Measurements from ENCODE around the gene CHCHD2. TPM values are rescaled to one million over a fixed set of nuclear protein-coding genes. Genes with fewer than 3 reads are reported as not detected.
A peak's percentile ranks its signal among the peaks of the same experiment; 100 is the strongest.

Gene CHCHD2
- total and polyA plus RNA-seq, 9 of the 15 experiments (the other 6 are each of a cell fraction or from before 2014, with no cell fraction given): 145 to 1,044 (median 648) TPM

DNA sequence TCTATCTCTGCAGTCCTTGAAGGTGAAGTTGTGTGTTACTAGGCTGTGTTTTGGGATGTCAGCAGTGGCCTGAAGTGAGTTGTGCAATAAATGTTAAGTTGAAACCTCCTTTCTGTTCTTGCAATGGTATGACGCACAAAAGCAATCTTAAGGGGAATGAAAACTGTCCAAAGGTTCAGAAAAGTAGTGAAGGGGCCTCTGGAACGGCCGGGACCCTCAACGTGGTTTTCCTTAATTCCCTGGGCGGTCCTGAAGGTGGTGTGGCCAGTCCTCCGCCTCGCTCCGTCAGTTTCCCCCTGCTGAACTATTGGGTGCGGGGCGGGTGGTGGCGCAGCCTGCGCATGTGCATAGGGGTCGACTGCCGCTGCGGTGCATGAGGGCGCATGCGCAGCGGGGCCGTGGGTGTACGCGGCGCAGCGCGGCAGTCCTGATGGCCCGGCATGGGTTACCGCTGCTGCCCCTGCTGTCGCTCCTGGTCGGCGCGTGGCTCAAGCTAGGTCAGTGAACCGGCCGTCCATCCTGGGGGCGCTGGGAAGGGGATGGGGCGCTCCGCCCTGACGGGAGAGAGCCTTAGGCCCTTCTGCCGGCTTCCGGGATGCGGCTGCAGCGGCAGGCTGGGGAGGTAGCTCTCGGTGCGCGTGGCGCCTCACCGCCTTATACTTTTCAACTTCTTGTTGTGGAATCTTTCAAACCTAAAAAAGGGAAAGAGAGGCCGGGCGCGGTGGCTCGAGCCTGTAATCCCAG is 42.2 kb downstream of the CHCHD2 start, which contains the start of gene SUMF2 (continued):
- TF ChIP-seq, protein P1, sequence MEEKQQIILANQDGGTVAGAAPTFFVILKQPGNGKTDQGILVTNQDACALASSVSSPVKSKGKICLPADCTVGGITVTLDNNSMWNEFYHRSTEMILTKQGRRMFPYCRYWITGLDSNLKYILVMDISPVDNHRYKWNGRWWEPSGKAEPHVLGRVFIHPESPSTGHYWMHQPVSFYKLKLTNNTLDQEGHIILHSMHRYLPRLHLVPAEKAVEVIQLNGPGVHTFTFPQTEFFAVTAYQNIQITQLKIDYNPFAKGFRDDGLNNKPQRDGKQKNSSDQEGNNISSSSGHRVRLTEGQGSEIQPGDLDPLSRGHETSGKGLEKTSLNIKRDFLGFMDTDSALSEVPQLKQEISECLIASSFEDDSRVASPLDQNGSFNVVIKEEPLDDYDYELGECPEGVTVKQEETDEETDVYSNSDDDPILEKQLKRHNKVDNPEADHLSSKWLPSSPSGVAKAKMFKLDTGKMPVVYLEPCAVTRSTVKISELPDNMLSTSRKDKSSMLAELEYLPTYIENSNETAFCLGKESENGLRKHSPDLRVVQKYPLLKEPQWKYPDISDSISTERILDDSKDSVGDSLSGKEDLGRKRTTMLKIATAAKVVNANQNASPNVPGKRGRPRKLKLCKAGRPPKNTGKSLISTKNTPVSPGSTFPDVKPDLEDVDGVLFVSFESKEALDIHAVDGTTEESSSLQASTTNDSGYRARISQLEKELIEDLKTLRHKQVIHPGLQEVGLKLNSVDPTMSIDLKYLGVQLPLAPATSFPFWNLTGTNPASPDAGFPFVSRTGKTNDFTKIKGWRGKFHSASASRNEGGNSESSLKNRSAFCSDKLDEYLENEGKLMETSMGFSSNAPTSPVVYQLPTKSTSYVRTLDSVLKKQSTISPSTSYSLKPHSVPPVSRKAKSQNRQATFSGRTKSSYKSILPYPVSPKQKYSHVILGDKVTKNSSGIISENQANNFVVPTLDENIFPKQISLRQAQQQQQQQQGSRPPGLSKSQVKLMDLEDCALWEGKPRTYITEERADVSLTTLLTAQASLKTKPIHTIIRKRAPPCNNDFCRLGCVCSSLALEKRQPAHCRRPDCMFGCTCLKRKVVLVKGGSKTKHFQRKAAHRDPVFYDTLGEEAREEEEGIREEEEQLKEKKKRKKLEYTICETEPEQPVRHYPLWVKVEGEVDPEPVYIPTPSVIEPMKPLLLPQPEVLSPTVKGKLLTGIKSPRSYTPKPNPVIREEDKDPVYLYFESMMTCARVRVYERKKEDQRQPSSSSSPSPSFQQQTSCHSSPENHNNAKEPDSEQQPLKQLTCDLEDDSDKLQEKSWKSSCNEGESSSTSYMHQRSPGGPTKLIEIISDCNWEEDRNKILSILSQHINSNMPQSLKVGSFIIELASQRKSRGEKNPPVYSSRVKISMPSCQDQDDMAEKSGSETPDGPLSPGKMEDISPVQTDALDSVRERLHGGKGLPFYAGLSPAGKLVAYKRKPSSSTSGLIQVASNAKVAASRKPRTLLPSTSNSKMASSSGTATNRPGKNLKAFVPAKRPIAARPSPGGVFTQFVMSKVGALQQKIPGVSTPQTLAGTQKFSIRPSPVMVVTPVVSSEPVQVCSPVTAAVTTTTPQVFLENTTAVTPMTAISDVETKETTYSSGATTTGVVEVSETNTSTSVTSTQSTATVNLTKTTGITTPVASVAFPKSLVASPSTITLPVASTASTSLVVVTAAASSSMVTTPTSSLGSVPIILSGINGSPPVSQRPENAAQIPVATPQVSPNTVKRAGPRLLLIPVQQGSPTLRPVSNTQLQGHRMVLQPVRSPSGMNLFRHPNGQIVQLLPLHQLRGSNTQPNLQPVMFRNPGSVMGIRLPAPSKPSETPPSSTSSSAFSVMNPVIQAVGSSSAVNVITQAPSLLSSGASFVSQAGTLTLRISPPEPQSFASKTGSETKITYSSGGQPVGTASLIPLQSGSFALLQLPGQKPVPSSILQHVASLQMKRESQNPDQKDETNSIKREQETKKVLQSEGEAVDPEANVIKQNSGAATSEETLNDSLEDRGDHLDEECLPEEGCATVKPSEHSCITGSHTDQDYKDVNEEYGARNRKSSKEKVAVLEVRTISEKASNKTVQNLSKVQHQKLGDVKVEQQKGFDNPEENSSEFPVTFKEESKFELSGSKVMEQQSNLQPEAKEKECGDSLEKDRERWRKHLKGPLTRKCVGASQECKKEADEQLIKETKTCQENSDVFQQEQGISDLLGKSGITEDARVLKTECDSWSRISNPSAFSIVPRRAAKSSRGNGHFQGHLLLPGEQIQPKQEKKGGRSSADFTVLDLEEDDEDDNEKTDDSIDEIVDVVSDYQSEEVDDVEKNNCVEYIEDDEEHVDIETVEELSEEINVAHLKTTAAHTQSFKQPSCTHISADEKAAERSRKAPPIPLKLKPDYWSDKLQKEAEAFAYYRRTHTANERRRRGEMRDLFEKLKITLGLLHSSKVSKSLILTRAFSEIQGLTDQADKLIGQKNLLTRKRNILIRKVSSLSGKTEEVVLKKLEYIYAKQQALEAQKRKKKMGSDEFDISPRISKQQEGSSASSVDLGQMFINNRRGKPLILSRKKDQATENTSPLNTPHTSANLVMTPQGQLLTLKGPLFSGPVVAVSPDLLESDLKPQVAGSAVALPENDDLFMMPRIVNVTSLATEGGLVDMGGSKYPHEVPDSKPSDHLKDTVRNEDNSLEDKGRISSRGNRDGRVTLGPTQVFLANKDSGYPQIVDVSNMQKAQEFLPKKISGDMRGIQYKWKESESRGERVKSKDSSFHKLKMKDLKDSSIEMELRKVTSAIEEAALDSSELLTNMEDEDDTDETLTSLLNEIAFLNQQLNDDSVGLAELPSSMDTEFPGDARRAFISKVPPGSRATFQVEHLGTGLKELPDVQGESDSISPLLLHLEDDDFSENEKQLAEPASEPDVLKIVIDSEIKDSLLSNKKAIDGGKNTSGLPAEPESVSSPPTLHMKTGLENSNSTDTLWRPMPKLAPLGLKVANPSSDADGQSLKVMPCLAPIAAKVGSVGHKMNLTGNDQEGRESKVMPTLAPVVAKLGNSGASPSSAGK (IDR thresholded peaks at IDR 0.05): peak; percentile 41
- TF ChIP-seq, protein P2, sequence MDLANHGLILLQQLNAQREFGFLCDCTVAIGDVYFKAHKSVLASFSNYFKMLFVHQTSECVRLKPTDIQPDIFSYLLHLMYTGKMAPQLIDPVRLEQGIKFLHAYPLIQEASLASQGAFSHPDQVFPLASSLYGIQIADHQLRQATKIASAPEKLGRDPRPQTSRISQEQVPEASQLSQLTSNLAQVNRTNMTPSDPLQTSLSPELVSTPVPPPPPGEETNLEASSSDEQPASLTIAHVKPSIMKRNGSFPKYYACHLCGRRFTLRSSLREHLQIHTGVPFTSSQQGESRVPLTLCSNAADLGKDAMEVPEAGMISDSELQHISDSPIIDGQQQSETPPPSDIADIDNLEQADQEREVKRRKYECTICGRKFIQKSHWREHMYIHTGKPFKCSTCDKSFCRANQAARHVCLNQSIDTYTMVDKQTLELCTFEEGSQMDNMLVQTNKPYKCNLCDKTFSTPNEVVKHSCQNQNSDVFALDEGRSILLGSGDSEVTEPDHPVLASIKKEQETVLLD (IDR thresholded peaks at IDR 0.05): peak; percentile 98
- TF ChIP-seq, protein P3, sequence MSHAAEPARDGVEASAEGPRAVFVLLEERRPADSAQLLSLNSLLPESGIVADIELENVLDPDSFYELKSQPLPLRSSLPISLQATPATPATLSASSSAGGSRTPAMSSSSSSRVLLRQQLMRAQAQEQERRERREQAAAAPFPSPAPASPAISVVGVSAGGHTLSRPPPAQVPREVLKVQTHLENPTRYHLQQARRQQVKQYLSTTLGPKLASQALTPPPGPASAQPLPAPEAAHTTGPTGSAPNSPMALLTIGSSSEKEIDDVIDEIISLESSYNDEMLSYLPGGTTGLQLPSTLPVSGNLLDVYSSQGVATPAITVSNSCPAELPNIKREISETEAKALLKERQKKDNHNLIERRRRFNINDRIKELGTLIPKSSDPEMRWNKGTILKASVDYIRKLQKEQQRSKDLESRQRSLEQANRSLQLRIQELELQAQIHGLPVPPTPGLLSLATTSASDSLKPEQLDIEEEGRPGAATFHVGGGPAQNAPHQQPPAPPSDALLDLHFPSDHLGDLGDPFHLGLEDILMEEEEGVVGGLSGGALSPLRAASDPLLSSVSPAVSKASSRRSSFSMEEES (CRISPR knock-in tag; IDR thresholded peaks at IDR 0.05): no peak
- TF ChIP-seq, protein P4, sequence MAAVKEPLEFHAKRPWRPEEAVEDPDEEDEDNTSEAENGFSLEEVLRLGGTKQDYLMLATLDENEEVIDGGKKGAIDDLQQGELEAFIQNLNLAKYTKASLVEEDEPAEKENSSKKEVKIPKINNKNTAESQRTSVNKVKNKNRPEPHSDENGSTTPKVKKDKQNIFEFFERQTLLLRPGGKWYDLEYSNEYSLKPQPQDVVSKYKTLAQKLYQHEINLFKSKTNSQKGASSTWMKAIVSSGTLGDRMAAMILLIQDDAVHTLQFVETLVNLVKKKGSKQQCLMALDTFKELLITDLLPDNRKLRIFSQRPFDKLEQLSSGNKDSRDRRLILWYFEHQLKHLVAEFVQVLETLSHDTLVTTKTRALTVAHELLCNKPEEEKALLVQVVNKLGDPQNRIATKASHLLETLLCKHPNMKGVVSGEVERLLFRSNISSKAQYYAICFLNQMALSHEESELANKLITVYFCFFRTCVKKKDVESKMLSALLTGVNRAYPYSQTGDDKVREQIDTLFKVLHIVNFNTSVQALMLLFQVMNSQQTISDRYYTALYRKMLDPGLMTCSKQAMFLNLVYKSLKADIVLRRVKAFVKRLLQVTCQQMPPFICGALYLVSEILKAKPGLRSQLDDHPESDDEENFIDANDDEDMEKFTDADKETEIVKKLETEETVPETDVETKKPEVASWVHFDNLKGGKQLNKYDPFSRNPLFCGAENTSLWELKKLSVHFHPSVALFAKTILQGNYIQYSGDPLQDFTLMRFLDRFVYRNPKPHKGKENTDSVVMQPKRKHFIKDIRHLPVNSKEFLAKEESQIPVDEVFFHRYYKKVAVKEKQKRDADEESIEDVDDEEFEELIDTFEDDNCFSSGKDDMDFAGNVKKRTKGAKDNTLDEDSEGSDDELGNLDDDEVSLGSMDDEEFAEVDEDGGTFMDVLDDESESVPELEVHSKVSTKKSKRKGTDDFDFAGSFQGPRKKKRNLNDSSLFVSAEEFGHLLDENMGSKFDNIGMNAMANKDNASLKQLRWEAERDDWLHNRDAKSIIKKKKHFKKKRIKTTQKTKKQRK (IDR thresholded peaks at IDR 0.05; ENCODE audit: borderline replicate concordance, low read depth, low read length): no peak
- TF ChIP-seq PTTG1 (tag; IDR thresholded peaks at IDR 0.05; ENCODE audit: low read depth): no peak
- TF ChIP-seq SMAD3 (CRISPR knock-in tag; conservative IDR thresholded peaks at IDR 0.05): peak; percentile 65; the same call in 1 of the 2 replicates
- TF ChIP-seq ATF7 (IDR thresholded peaks at IDR 0.05): peak; percentile 72; the same call in 1 of the 2 replicates

All from K562 (cell line).